Stomach (tissue), 4 donors: ENCODE measurements around the gene PRR12.

Source experiments
- EP300 ChIP-seq: sonication (generic); formaldehyde crosslinking; IDR thresholded peaks from one replicate; pipeline ENCODE4 v1.6.1; 2017; ENCODE audit warnings: antibody characterized with exemption
- POLR2A ChIP-seq, 4 donors: fragments of 450-650 bp; IDR thresholded peaks; one replicate each; pipeline ENCODE4 v1.6.1; 2016; ENCODE audit warnings: antibody characterized with exemption in 4 of 4, control low read depth in 2 of 4, mild to moderate bottlenecking in 1 of 4, moderate library complexity in 1 of 4
- POLR2AphosphoS5 ChIP-seq, 3 donors: sonication (generic); formaldehyde crosslinking; IDR thresholded peaks; one replicate each; pipeline ENCODE4 v1.6.1; 2016; ENCODE audit warnings: antibody characterized with exemption in 3 of 3
- TF ChIP-seq, protein P1 (sequence below), 7 experiments: fragments of 450-650 bp in 4 of 7; fragments of 200-600 bp in 3 of 7; sonication (generic) in 3 of 7; IDR thresholded peaks; one replicate each; pipeline ENCODE4 v1.5.1; 2016 to 2019; ENCODE audit warnings: antibody characterized with exemption in 7 of 7, control low read depth in 2 of 7, mild to moderate bottlenecking in 1 of 7

DNA sequence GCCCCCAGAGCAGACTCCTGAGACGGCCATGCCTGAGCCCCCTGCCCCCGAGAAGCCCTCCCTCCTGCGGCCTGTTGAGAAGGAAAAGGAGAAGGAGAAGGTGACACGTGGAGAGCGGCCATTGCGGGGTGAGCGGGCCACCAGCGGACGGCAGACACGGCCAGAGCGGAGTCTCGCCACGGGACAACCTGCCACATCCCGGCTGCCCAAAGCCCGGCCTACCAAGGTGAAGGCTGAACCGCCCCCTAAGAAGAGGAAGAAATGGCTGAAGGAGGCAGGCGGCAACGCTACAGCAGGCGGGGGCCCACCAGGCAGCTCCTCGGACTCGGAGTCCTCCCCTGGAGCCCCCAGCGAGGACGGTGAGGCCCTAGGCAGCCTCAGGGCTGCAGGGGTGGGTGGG, 24.9 kb downstream of the PRR12 start:
- TF ChIP-seq, protein P1, sequence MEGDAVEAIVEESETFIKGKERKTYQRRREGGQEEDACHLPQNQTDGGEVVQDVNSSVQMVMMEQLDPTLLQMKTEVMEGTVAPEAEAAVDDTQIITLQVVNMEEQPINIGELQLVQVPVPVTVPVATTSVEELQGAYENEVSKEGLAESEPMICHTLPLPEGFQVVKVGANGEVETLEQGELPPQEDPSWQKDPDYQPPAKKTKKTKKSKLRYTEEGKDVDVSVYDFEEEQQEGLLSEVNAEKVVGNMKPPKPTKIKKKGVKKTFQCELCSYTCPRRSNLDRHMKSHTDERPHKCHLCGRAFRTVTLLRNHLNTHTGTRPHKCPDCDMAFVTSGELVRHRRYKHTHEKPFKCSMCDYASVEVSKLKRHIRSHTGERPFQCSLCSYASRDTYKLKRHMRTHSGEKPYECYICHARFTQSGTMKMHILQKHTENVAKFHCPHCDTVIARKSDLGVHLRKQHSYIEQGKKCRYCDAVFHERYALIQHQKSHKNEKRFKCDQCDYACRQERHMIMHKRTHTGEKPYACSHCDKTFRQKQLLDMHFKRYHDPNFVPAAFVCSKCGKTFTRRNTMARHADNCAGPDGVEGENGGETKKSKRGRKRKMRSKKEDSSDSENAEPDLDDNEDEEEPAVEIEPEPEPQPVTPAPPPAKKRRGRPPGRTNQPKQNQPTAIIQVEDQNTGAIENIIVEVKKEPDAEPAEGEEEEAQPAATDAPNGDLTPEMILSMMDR (IDR thresholded peaks at IDR 0.05) = no peak
- no peak for TF ChIP-seq POLR2A (IDR thresholded peaks at IDR 0.05)
- no peak for TF ChIP-seq POLR2AphosphoS5 (IDR thresholded peaks at IDR 0.05)
- no peak for TF ChIP-seq EP300
